HT-29 (cell line): ENCODE results near the gene CHAT. TPM values are rescaled to one million over a fixed set of nuclear protein-coding genes. Genes with fewer than 3 reads are reported as not detected.

ENCODE experiments used
- DNase-seq: peaks from one replicate; pipeline ENCODE4 v3.0.0-alpha.2; 2015; ENCODE audit warnings: low spot score
- total RNA-seq: library from RNA; depleted of rRNA; stranded (reverse); fragments of >200 nt; shearing (Covaris generic); gene quantifications from 2 replicates; pipeline ENCODE4 v1.2.3, GENCODE V29; 2014; rRNA removed

CHAT gene
- total RNA-seq, 1 experiment from 2014 or later: not detected

GRCh38 chr10:49686651-49687050 is 72.8 kb downstream of the CHAT start:
- DNase-seq: no peak

DNA sequence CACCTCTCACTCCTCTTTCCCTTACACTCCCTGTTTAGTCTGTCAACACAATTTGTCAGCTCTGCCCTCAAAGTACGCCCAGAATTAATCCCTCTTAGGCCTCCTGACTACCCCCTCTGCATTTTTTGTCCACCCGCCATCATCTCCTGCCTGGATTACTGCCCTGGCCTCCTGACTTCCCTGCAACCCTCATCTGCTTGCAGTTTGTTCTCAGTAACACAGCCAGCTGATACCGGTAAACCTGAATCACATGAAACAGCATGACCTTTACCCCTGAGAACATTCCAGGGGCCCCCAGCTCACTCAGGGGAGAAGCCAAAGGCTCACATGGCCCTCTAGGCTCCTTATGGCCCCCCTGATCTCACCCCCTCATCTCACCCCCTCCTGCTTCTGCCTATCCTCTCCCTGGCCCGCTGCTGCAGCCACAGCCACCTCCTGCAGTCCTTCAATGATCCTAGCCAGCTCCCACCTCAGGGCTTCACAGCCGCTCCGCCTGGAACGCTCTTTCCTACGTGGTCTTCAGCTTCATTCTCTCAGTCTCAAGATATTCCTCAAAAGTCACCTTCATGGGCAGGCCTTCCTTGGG is 74.5 kb downstream of the CHAT start:
- DNase-seq: no peak

DNA sequence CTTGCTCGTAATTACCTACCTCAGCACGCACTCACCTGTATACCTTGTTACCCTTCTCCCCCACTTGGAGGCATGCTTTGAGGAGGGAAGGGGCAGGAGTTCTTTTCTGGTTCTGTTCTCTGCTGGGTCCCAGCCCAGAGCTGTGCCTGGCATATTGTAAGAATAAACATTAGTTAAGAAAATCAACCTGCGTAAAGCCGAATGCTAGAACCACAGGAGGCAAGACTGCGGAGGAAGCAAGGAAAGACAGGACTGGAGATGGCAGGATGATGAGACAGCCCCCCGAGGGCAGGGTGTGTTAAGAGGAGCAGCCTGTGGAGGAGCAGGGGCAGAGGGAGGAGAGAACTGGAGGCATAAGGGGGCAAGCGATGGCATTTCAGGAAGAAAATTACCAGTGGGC is 75.1 kb downstream of the CHAT start:
- no peak for DNase-seq

- DNase-seq: no peak
These were observed 76.2 kb downstream of the CHAT start for GRCh38 chr10:49689882-49690510.

GRCh38 chr10:49690698-49691356 is 77.0 kb downstream of the CHAT start:
- no peak for DNase-seq

- DNase-seq: no peak
These were observed 77.8 kb downstream of the CHAT start for GRCh38 chr10:49691588-49691987.

GRCh38 chr10:49694466-49694865 is 80.6 kb downstream of the CHAT start:
- DNase-seq: no peak

DNA sequence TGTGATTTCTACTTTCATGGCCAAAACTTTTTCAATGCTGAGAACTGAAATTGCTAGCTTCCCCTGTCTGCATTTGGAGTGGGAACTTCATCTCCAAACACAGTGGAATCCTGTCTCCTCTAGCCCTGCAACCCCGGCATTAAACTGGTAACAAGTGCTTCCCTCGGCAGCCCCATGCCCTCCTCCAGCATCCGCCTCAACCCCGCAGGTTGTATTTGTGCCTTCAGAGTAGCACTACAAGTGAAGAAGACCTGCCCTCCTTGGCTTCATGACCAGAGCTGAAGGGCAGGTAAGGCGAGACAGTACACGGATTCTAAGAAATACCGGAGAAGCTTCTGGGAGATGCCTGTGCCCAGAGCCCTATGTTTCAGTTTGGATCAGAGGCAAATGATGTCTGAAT is 82.5 kb downstream of the CHAT start:
- no peak for DNase-seq

DNA sequence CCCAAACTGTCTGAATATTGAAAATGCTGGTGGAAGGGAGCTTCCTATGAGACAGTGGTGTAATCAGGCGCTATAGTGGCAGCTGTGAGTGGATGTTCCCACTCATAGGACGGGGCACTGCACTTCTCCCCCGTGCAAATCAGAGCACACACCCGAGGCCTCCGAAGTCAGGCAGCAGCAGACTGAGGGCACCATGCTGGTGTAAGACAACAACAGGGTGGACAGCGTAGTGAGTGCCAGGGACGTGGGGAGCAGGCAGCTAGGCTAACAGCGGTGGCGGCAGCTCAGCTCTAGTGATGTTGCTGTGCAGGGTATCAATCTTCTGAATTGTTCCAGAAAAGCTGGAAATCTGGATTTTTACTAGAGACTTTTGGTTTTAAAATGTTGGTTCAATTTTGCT is 84.8 kb downstream of the CHAT start:
- no peak for DNase-seq

GRCh38 chr10:49700211-49700610 is 86.4 kb downstream of the CHAT start:
- no peak for DNase-seq

DNA sequence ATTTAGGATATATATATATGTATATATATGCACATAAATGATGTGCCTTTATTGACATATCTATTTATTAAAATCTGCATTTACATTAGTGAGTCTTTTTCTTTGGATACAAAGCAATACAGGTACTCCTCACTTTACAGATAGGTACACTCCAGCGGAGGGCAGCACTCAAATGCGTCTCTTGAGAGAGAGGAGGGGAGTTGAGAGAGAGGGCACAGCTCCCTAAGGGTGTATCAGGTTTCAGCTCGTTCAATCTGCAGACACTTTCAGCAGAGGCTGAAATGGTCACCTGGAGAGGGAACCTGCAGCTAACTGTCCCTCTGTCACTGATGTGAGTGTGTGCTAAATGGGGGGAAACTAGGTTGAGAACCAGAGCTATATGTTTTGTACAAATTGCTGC is 87.2 kb downstream of the CHAT start:
- DNase-seq: peak; percentile 32

- no peak for DNase-seq
These were observed 93.7 kb downstream of the CHAT start for GRCh38 chr10:49707585-49707984.

DNA sequence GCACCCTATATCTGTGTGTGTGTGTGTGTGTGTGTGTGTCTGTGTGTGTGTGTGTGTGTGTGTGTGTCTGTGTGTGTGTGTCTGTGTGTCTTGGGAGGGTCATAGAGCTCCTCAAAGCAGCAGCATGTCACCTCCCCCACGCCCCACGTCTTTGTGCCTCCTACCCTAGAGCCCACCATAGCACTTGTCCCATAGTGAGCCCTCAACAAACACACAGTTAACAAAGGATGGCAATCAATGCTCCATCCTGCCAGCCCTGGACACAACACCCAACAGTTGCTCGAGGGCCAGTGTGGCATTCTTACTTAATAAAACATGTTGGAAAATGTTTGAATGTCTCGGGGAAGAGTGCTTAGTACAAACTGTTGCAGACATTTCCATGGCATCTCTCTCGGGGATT is 96.1 kb downstream of the CHAT start:
- DNase-seq: no peak

DNA sequence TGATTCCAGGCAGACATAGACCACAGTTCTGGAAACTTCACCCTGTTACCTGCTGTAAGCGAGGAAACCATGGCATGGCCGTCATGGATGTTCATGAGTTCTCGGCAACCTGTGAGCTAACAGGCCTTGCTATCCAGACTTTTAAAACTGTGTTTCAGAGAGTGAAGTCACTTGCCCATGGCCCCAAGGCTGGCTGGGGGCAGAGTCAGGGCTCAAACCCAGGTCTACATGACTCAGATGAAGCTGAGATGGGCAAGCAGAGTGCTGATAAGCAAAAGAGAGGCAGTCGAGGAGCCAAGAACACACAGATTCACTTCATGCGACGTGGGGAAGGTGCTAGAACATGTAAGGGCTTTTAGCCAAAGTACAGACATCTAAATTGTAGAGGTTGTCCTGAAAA is 97.1 kb downstream of the CHAT start:
- no peak for DNase-seq

- no peak for DNase-seq
These were observed 97.6 kb downstream of the CHAT start for GRCh38 chr10:49711481-49711880.

- DNase-seq: no peak
These were observed 99.4 kb downstream of the CHAT start for GRCh38 chr10:49713266-49713665.

Other genes starting within 250 kb of the CHAT start
- not detected in 2 replicates for gene DRGX, start 217.9 kb upstream of the CHAT start, total RNA-seq
- 4.2 and 5.3 TPM in 2 replicates for gene ERCC6, start 74.9 kb upstream of the CHAT start, total RNA-seq
- gene SLC18A3, start 3.7 kb upstream of the CHAT start, total RNA-seq: not detected in 2 replicates
- gene C10orf53, start 65.6 kb downstream of the CHAT start, total RNA-seq: not detected in 2 replicates
- 0.08 and 0.18 TPM in 2 replicates for gene OGDHL, start 148.3 kb downstream of the CHAT start, total RNA-seq